Naive thymus-derived CD4-positive, alpha-beta T cell (primary cell): Measurements from ENCODE around the gene POLRMT. TPM values are rescaled to one million over a fixed set of nuclear protein-coding genes. Genes with fewer than 3 reads are reported as not detected.
A peak's percentile ranks its signal among the peaks of the same experiment; 100 is the strongest.

Experiments used
- ATAC-seq: fragments of 150-1000 bp; cut with Tn5 transposase; 2 replicates; pipeline ENCODE4 v1.10.0; 2021; ENCODE audit warnings: mild to moderate bottlenecking, moderate library complexity
- CTCF ChIA-PET: fragments of 350-600 bp; sonication (Branson Sonifier 250); formaldehyde crosslinking; loops from one replicate; lab custom pipeline; 2021; ENCODE audit warnings: antibody characterized with exemption; lab: Charles Lee
- POLR2A ChIA-PET: fragments of 350-600 bp; sonication (Branson Sonifier 250); formaldehyde crosslinking; loops from one replicate; lab custom pipeline; 2021; ENCODE audit warnings: antibody characterized with exemption, inconsistent platforms; lab: Charles Lee
- DNase-seq, 9 donors: peaks; one replicate each; pipeline versions ENCODE4 v3.0.0 to v3.0.0-alpha.2; 2020 to 2022; ENCODE audit warnings: mixed read lengths in 1 of 9
- H3K27ac ChIP-seq: one replicate; pipeline ENCODE4 v1.7.0; 2013; ENCODE audit warnings: mild to moderate bottlenecking, low read depth, low read length, moderate library complexity
- H3K27me3 ChIP-seq, 2 donors: one replicate each; pipeline ENCODE4 v1.7.0; 2013; ENCODE audit warnings: low read length in 2 of 2, mild to moderate bottlenecking in 2 of 2, moderate library complexity in 2 of 2; ENCODE audit not compliant: control insufficient read depth in 2 of 2, insufficient read depth in 2 of 2
- H3K36me3 ChIP-seq, 3 experiments: 1 replicate in 2 of 3; 2 replicates in 1 of 3; pipeline ENCODE4 v1.7.0; 2013; ENCODE audit warnings: low read length in 3 of 3, mild to moderate bottlenecking in 3 of 3, moderate library complexity in 1 of 3; ENCODE audit not compliant: insufficient read depth in 3 of 3, control insufficient read depth in 2 of 3
- H3K4me1 ChIP-seq, 2 donors: one replicate each; pipeline ENCODE4 v1.7.0; 2013; ENCODE audit warnings: low read length in 2 of 2, mild to moderate bottlenecking in 2 of 2, moderate library complexity in 1 of 2; ENCODE audit not compliant: control insufficient read depth in 2 of 2, insufficient read depth in 2 of 2
- H3K4me3 ChIP-seq: 2 replicates; pipeline ENCODE4 v1.7.0; 2013; ENCODE audit warnings: mild to moderate bottlenecking, low read length
- H3K9me3 ChIP-seq, 3 experiments: 1 replicate in 2 of 3; 2 replicates in 1 of 3; pipeline ENCODE4 v1.7.0; 2013; ENCODE audit warnings: low read length in 3 of 3; ENCODE audit not compliant: control insufficient read depth in 2 of 3
- H3K27ac Mint-ChIP-seq, 9 donors: one replicate each; pipeline ENCODE4 v1.8.0; 2020 to 2022; ENCODE audit warnings: mixed read lengths in 9 of 9, mild to moderate bottlenecking in 8 of 9, moderate library complexity in 5 of 9, inconsistent platforms in 2 of 9
- H3K27me3 Mint-ChIP-seq, 5 donors: one replicate each; pipeline ENCODE4 v1.8.0; 2021 to 2022; ENCODE audit warnings: mixed read lengths in 5 of 5, mild to moderate bottlenecking in 1 of 5
- H3K36me3 Mint-ChIP-seq, 5 donors: one replicate each; pipeline ENCODE4 v1.8.0; 2020 to 2022; ENCODE audit warnings: mixed read lengths in 5 of 5, mild to moderate bottlenecking in 3 of 5, inconsistent platforms in 1 of 5
- H3K4me1 Mint-ChIP-seq, 7 donors: one replicate each; pipeline ENCODE4 v1.8.0; 2020 to 2022; ENCODE audit warnings: mixed read lengths in 7 of 7, mild to moderate bottlenecking in 3 of 7, inconsistent platforms in 1 of 7
- H3K4me3 Mint-ChIP-seq, 10 donors: one replicate each; pipeline ENCODE4 v1.8.0; 2020 to 2022; ENCODE audit warnings: mild to moderate bottlenecking in 10 of 10, mixed read lengths in 10 of 10, moderate library complexity in 6 of 10, inconsistent platforms in 2 of 10
- H3K9me3 Mint-ChIP-seq, 11 donors: one replicate each; pipeline ENCODE4 v1.8.0; 2020 to 2022; ENCODE audit warnings: mixed read lengths in 11 of 11, mild to moderate bottlenecking in 4 of 11, inconsistent platforms in 1 of 11, moderate library complexity in 1 of 11
- intact Hi-C, 2 donors: fragments of 100-400 bp; cut with micrococcal nuclease; formaldehyde crosslinking; loops; one replicate each; pipeline ENCODE4 v1.15.1; 2023
- polyA plus RNA-seq, 2 donors: library from polyadenylated mRNA; unstranded; fragments of 300-500 nt; fragmentation: Illumina TruSeq; gene quantifications; one replicate each; pipeline ENCODE4 v1.2.3, GENCODE V29; 2021
- total RNA-seq, 6 experiments: library from RNA in 5 of 6; stranded (reverse) in 5 of 6; gene quantifications; 1 replicate in 5 of 6; 2 replicates in 1 of 6; pipeline ENCODE4 v1.2.3 and lab custom pipeline; 2021 to 2026

POLRMT gene
- total and polyA plus RNA-seq, 7 experiments from 2014 or later, result 37.4 to 105 (median 67.9) TPM

- H3K36me3 Mint-ChIP-seq, result peaks cover 0 to 4% (median 0%) of the 10 kb centered on the region in 5 donors
- DNase-seq (no peak), ATAC-seq (no peak)
- H3K27me3 ChIP-seq, result no peaks in the 10 kb centered on the region
- peaks cover 0 to 4% of the 10 kb centered on the region in 2 donors for H3K4me1 ChIP-seq
- H3K9me3 ChIP-seq, result no peaks in the 10 kb centered on the region
- no peaks in the 10 kb centered on the region for H3K9me3 Mint-ChIP-seq
- H3K36me3 ChIP-seq, result peaks cover 0 to 92% (median 22%) of the 10 kb centered on the region in 3 experiments
- H3K27me3 Mint-ChIP-seq, result no peaks in the 10 kb centered on the region
- no peak overlapping the region for H3K4me3 Mint-ChIP-seq
- no peak overlapping the region for H3K27ac Mint-ChIP-seq
- CTCF ChIA-PET, result no interaction called here
- POLR2A ChIA-PET, result interaction anchor here (1.3 kb wide), 1 partner anchor 12 kb away, joined by 7 read pairs; no protein-coding TSS in a partner anchor
- intact Hi-C loops, result no loop called here
- peaks cover 0 to 11% (median 0%) of the 10 kb centered on the region in 7 donors for H3K4me1 Mint-ChIP-seq
- H3K27ac ChIP-seq, result no peak overlapping the region
- no peak overlapping the region for H3K4me3 ChIP-seq
Measured at GRCh38 chr19:648904-649801, 15.8 kb upstream of the POLRMT start.

GRCh38 chr19:648305-648704 is 15.0 kb upstream of the POLRMT start:
- Mint-ChIP-seq H3K36me3 (peaks cover 0 to 4% (median 0%) of the 10 kb centered on the region in 5 donors), H3K9me3 (no peaks in the 10 kb centered on the region), H3K27ac (no peak overlapping the region), H3K4me3 (no peak overlapping the region), H3K27me3 (no peaks in the 10 kb centered on the region), H3K4me1 (peaks cover 0 to 2% (median 0%) of the 10 kb centered on the region in 7 donors)
- no peaks in the 10 kb centered on the region for H3K9me3 ChIP-seq
- no peak for ATAC-seq
- no peaks in the 10 kb centered on the region for H3K27me3 ChIP-seq
- H3K27ac ChIP-seq, result no peak overlapping the region
- H3K36me3 ChIP-seq, result peaks cover 0 to 86% (median 21%) of the 10 kb centered on the region in 3 experiments
- POLR2A ChIA-PET, result no interaction called here
- CTCF ChIA-PET, result no interaction called here
- no peak for DNase-seq
- H3K4me3 ChIP-seq, result no peak overlapping the region
- no peaks in the 10 kb centered on the region for H3K4me1 ChIP-seq
- intact Hi-C loops, result no loop called here

DNA sequence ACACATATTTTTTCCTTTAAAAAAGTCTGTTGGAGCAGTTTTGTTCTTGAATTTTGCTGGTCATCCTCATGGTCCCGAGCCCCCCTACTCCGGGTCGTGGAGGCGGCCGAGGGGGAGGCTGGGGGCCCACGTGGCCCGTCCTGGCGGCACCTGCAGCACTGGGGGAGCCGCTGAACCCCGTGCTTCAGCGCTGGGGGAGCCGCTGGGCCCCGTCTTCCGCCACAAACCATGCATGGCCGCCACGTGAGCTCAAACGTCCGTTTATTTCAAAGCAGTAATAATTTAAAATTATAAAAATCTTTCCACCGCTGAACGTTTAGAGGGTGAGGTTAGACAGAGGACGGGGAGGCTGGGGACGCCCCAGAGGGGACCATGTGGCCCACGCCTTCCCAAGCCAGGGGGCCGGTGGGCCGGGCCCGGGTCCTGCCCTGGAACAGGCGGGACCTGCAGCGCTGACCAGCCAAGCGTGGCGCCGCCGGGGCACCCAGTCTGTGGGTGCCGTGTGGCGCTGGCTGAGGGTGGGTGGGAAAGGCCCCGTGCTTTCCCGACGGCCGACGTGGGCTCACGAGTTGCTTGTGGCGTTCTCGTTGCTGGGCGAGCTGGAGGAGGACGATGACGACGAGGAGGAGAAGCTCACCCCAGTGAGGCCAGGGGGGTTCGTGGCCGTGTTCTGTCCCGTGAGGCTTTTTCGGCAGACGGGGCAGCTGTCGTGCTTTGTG is 14.4 kb upstream of the POLRMT start:
- CTCF ChIA-PET, result no interaction called here

DNA sequence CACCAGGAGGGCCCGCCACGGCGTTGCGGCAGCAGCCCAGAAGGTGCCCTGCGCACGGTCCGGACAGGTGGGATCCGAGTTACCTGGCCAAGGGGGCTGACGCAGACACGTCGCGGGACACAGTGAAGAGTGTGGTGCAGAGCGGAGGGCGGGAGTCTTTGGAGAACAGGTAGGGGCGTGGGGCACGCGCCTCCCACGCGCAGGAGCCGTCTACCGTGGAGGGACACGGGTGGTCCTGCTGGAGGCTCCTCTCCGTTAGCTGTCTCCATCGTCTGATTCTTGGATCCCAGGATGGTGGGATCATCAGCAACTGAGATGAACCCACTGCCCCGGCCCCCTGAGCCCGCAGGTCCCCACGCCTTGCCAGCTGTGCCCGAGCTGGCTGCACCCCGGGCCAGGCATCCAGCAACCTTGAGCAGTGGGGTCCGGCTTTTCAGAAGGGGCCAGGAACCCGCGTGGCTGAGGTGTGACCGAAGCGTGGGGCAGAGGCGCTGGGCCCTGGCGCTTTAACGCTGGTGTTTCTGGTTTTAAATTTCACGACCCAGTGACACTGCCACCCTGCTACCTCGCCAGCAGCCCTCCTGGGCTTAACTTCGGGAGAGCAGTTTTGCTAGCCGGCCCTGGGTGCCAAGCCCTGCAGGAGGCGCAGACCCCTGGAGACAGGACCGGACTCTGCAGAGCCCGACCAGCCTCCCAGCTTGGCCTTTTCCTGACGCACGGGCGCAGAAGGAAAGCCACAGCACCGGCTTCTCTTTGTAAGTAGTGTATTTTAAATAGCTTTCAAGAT is 13.6 kb upstream of the POLRMT start:
- Mint-ChIP-seq H3K4me3 (no peak overlapping the region), H3K36me3 (peaks cover 0 to 4% (median 0%) of the 10 kb centered on the region in 5 donors), H3K27ac (no peak overlapping the region), H3K9me3 (no peaks in the 10 kb centered on the region), H3K4me1 (no peaks in the 10 kb centered on the region), H3K27me3 (no peaks in the 10 kb centered on the region)
- Histone ChIP-seq H3K27ac (no peak overlapping the region), H3K27me3 (no peaks in the 10 kb centered on the region), H3K36me3 (peaks cover 0 to 73% (median 10%) of the 10 kb centered on the region in 3 experiments), H3K4me3 (no peak overlapping the region), H3K4me1 (no peaks in the 10 kb centered on the region), H3K9me3 (no peaks in the 10 kb centered on the region)
- CTCF ChIA-PET, result no interaction called here
- ATAC-seq (peak; percentile 13), DNase-seq (no peak)
- POLR2A ChIA-PET, result interaction anchor here (0.7 kb wide), 1 partner anchor 13 kb away, joined by 3 read pairs; no protein-coding TSS in a partner anchor
- intact Hi-C loops, result no loop called here

More for the DNA sequence above, 14.4 kb upstream of the POLRMT start:
- Histone ChIP-seq H3K36me3 (peaks cover 0 to 80% (median 16%) of the 10 kb centered on the region in 3 experiments), H3K4me1 (no peaks in the 10 kb centered on the region), H3K4me3 (no peak overlapping the region), H3K27me3 (no peaks in the 10 kb centered on the region), H3K27ac (no peak overlapping the region), H3K9me3 (no peaks in the 10 kb centered on the region)
- DNase-seq (no peak), ATAC-seq (no peak)
- Mint-ChIP-seq H3K36me3 (peaks cover 0 to 4% (median 0%) of the 10 kb centered on the region in 5 donors), H3K9me3 (no peaks in the 10 kb centered on the region), H3K27ac (peak overlapping the region in 1 of 9 donors; percentile 47), H3K4me3 (no peak overlapping the region), H3K4me1 (no peaks in the 10 kb centered on the region), H3K27me3 (no peaks in the 10 kb centered on the region)
- intact Hi-C loops, result no loop called here
- POLR2A ChIA-PET, result interaction anchor here (0.7 kb wide), 1 partner anchor 13 kb away, joined by 3 read pairs; no protein-coding TSS in a partner anchor

- Histone ChIP-seq H3K36me3 (peaks cover 0 to 64% (median 10%) of the 10 kb centered on the region in 3 experiments), H3K9me3 (no peaks in the 10 kb centered on the region), H3K27me3 (no peaks in the 10 kb centered on the region), H3K27ac (no peak overlapping the region), H3K4me1 (no peaks in the 10 kb centered on the region), H3K4me3 (no peak overlapping the region)
- H3K27ac Mint-ChIP-seq, result peak overlapping the region in 1 of 9 donors; percentile 36
- H3K4me3 Mint-ChIP-seq, result no peak overlapping the region
- intact Hi-C loops, result no loop called here
- H3K27me3 Mint-ChIP-seq, result no peaks in the 10 kb centered on the region
- H3K4me1 Mint-ChIP-seq, result no peaks in the 10 kb centered on the region
- DNase-seq (no peak), ATAC-seq (peak; percentile 10)
- CTCF ChIA-PET, result no interaction called here
- POLR2A ChIA-PET, result no interaction called here
- peaks cover 0 to 4% (median 0%) of the 10 kb centered on the region in 5 donors for H3K36me3 Mint-ChIP-seq
- H3K9me3 Mint-ChIP-seq, result no peaks in the 10 kb centered on the region
Measured at GRCh38 chr19:645912-646778, 12.8 kb upstream of the POLRMT start.
